SK-N-SH (cell line): ENCODE results near the gene ANGPTL1. TPM values are rescaled to one million over a fixed set of nuclear protein-coding genes. Genes with fewer than 3 reads are reported as not detected.

ENCODE experiments used
- CTCF ChIA-PET: fragments of 300-600, 350-600 bp; formaldehyde crosslinking; extraction: SDS; loops from one replicate; lab custom pipeline; 2021; lab: Yijun Ruan, JAX
- POLR2A ChIA-PET: fragments of 350-600 bp; sonication (Branson Sonifier 250); formaldehyde crosslinking; extraction: SDS; loops from one replicate; lab custom pipeline; 2020; ENCODE audit warnings: antibody characterized with exemption, inconsistent platforms; lab: Yijun Ruan, JAX
- DNase-seq: peaks from one replicate; pipeline ENCODE4 v3.0.0; 2012
- H2AFZ ChIP-seq: fragments of 200-600 bp; sonication (generic); 2 replicates; pipeline ENCODE4 v1.8.1; 2016; ENCODE audit warnings: antibody characterized with exemption, mild to moderate bottlenecking, low read depth
- H3F3A ChIP-seq: fragments of 200-600 bp; sonication (generic); replicated peaks from 2 replicates; pipeline ENCODE3; 2016; ENCODE audit warnings: antibody characterized with exemption, mild to moderate bottlenecking; ENCODE audit not compliant: insufficient read depth
- H3K27ac ChIP-seq, 2 experiments: fragments of 200-500 bp in 1 of 2; fragments of 200-600 bp in 1 of 2; sonication (Bioruptor generic) in 1 of 2; sonication (generic), shearing (Covaris generic) in 1 of 2; 2 replicates each; pipeline versions ENCODE4 v1.5.1 to v1.6.1; 2014 to 2016; ENCODE audit warnings: low read depth in 2 of 2, inconsistent platforms in 1 of 2, low read length in 1 of 2, mild to moderate bottlenecking in 1 of 2, mixed read lengths in 1 of 2
- H3K27me3 ChIP-seq: fragments of 200-600 bp; sonication (generic), shearing (Covaris generic); 2 replicates; pipeline ENCODE4 v1.6.1; 2016; ENCODE audit warnings: mixed run types; ENCODE audit not compliant: insufficient read depth
- H3K36me3 ChIP-seq, 2 experiments: fragments of 200-500 bp in 1 of 2; fragments of 200-600 bp in 1 of 2; sonication (Bioruptor generic) in 1 of 2; sonication (generic) in 1 of 2; replicated peaks in 1 of 2; 2 replicates each; pipeline versions ENCODE3 to v1.5.1; 2014 to 2016; ENCODE audit warnings: low read length in 1 of 2, mild to moderate bottlenecking in 1 of 2; ENCODE audit not compliant: insufficient read depth in 2 of 2, control insufficient read depth in 1 of 2
- H3K4me1 ChIP-seq, 2 experiments: fragments of 200-500 bp in 1 of 2; fragments of 200-600 bp in 1 of 2; sonication (Bioruptor generic) in 1 of 2; sonication (generic), shearing (Covaris generic) in 1 of 2; 2 replicates each; pipeline versions ENCODE4 v1.5.1 to v1.6.1; 2014 to 2016; ENCODE audit warnings: low read depth in 1 of 2, low read length in 1 of 2, mixed run types in 1 of 2; ENCODE audit not compliant: insufficient read depth in 2 of 2, control insufficient read depth in 1 of 2
- H3K4me2 ChIP-seq: fragments of 200-600 bp; sonication (generic), shearing (Covaris generic); 2 replicates; pipeline ENCODE4 v1.6.1; 2017; ENCODE audit warnings: mixed run types
- H3K4me3 ChIP-seq, 2 experiments: fragments of 200-500 bp in 1 of 2; fragments of 200-600 bp in 1 of 2; sonication (Bioruptor generic) in 1 of 2; sonication (generic), shearing (Covaris generic) in 1 of 2; 2 replicates each; pipeline versions ENCODE4 v1.5.1 to v1.8.1; 2014 to 2016; ENCODE audit warnings: low read depth in 2 of 2, inconsistent platforms in 1 of 2, low read length in 1 of 2, mild to moderate bottlenecking in 1 of 2, mixed read lengths in 1 of 2, moderate library complexity in 1 of 2
- H3K79me2 ChIP-seq: fragments of 200-600 bp; sonication (generic); 2 replicates; pipeline ENCODE4 v1.8.1; 2017; ENCODE audit warnings: mild to moderate bottlenecking; ENCODE audit not compliant: insufficient read depth
- H3K9ac ChIP-seq: fragments of 200-600 bp; sonication (generic); 2 replicates; pipeline ENCODE4 v1.6.1; 2017; ENCODE audit warnings: mixed run types
- H3K9me2 ChIP-seq: fragments of 200-600 bp; sonication (generic); 2 replicates; pipeline ENCODE4 v1.6.1; 2017; ENCODE audit warnings: mixed run types
- H3K9me3 ChIP-seq: fragments of 200-600 bp; sonication (generic); 2 replicates; pipeline ENCODE4 v1.6.1; 2017; ENCODE audit warnings: mixed run types, mild to moderate bottlenecking, moderate library complexity
- H4K20me1 ChIP-seq: fragments of 200-600 bp; sonication (generic); 2 replicates; pipeline ENCODE4 v1.6.1; 2017; ENCODE audit warnings: mild to moderate bottlenecking, mixed run types; ENCODE audit not compliant: insufficient read depth
- CHD2 ChIP-seq: fragments of 150-350 bp; IDR thresholded peaks from 2 replicates; pipeline ENCODE4 v1.6.1; 2018; ENCODE audit warnings: low read length; ENCODE audit not compliant: partially characterized antibody
- CTCF ChIP-seq: fragments of 200-600 bp; sonication (generic); IDR thresholded peaks from 2 replicates; pipeline ENCODE4 v1.6.1; 2017; ENCODE audit warnings: antibody characterized with exemption, mild to moderate bottlenecking, moderate library complexity
- EP300 ChIP-seq, 2 experiments: IDR thresholded peaks; 2 replicates each; pipeline versions ENCODE4 v1.4.0 to v1.6.1; 2012; ENCODE audit warnings: borderline replicate concordance in 1 of 2, low read depth in 1 of 2, low read length in 1 of 2
- EZH2phosphoT487 ChIP-seq: fragments of 200-600 bp; sonication (generic); IDR thresholded peaks from 2 replicates; pipeline ENCODE4 v1.6.1; 2017; ENCODE audit warnings: low read depth, mixed run types, mild to moderate bottlenecking, antibody characterized with exemption, moderate library complexity, borderline replicate concordance
- FOSL2 ChIP-seq: IDR thresholded peaks from 2 replicates; pipeline ENCODE4 v1.4.0; 2012; ENCODE audit warnings: low read depth, mild to moderate bottlenecking, moderate library complexity, borderline replicate concordance
- FOXM1 ChIP-seq: IDR thresholded peaks from 2 replicates; pipeline ENCODE4 v1.4.0; 2012; ENCODE audit warnings: low read depth, mild to moderate bottlenecking
- GATA2 ChIP-seq: sonication (generic); formaldehyde crosslinking; IDR thresholded peaks from 2 replicates; pipeline ENCODE4 v1.5.0; 2020; ENCODE audit warnings: mild to moderate bottlenecking, missing genetic modification reagents
- JUND ChIP-seq: IDR thresholded peaks from 2 replicates; pipeline ENCODE4 v1.4.0; 2012
- MEF2A ChIP-seq: IDR thresholded peaks from 2 replicates; pipeline ENCODE4 v1.4.0; 2012; ENCODE audit warnings: low read depth, borderline replicate concordance
- NFIC ChIP-seq: IDR thresholded peaks from 2 replicates; pipeline ENCODE4 v1.4.0; 2012; ENCODE audit warnings: borderline replicate concordance
- NRF1 ChIP-seq: IDR thresholded peaks from 2 replicates; pipeline ENCODE4 v1.6.1; 2012; ENCODE audit warnings: low read depth, mild to moderate bottlenecking, low read length
- POLR2AphosphoS5 ChIP-seq: IDR thresholded peaks from 2 replicates; pipeline ENCODE4 v1.6.1; 2012; ENCODE audit warnings: low read depth, low read length
- TAF1 ChIP-seq: IDR thresholded peaks from 2 replicates; pipeline ENCODE4 v1.6.1; 2012; ENCODE audit warnings: low read depth, mild to moderate bottlenecking, low read length, moderate library complexity, borderline replicate concordance
- TCF12 ChIP-seq: IDR thresholded peaks from 2 replicates; pipeline ENCODE4 v1.4.0; 2012
- TEAD4 ChIP-seq: IDR thresholded peaks from 2 replicates; pipeline ENCODE4 v1.4.0; 2012; ENCODE audit warnings: mild to moderate bottlenecking, borderline replicate concordance; ENCODE audit not compliant: insufficient read depth
- YY1 ChIP-seq: IDR thresholded peaks from 2 replicates; pipeline ENCODE4 v1.4.0; 2012; ENCODE audit warnings: low read depth, mild to moderate bottlenecking
- WGBS: methylation state at CpG from one replicate; pipeline ENCODE4 v1.1.6; 2017; ENCODE audit warnings: low lambda C conversion rate; 5-methylcytosine and 5-hydroxymethylcytosine counted together
- polyA plus RNA-seq, 3 experiments: library from polyadenylated mRNA; depleted of rRNA; stranded (reverse); fragments of >200 nt; gene quantifications; 2 replicates each; pipeline ENCODE4 v1.2.3, GENCODE V29; 2012
- TF ChIP-seq, protein P1 (sequence below): fragments of 150-350 bp; IDR thresholded peaks from 2 replicates; pipeline ENCODE4 v1.6.1; 2017; ENCODE audit warnings: antibody characterized with exemption, low read length, low read depth, borderline replicate concordance
- TF ChIP-seq, protein P2 (sequence below): IDR thresholded peaks from 2 replicates; pipeline ENCODE4 v1.6.1; 2012; ENCODE audit warnings: mild to moderate bottlenecking, low read depth, low read length, moderate library complexity
- TF ChIP-seq, protein P3 (sequence below): IDR thresholded peaks from 2 replicates; pipeline ENCODE4 v1.4.0; 2012; ENCODE audit warnings: low read depth, borderline replicate concordance

The ANGPTL1 gene
- polyA plus RNA-seq, 1 of the 3 experiments (the other 2 are of a cell fraction): not detected

- no peak overlapping the region for H3K27ac ChIP-seq
- H3K9ac ChIP-seq: no peak overlapping the region
- H3K4me1 ChIP-seq: no peaks in the 10 kb centered on the region; a peak in 1 of 4 replicates
- no peak overlapping the region for H3K4me3 ChIP-seq
- H3K27me3 ChIP-seq: no peaks in the 10 kb centered on the region
- WGBS: 90% methylated on average over 2 of the region's 2 CpGs
- POLR2A ChIA-PET: no interaction called here
- H4K20me1 ChIP-seq: no peaks in the 10 kb centered on the region
- TF ChIP-seq, protein P1, sequence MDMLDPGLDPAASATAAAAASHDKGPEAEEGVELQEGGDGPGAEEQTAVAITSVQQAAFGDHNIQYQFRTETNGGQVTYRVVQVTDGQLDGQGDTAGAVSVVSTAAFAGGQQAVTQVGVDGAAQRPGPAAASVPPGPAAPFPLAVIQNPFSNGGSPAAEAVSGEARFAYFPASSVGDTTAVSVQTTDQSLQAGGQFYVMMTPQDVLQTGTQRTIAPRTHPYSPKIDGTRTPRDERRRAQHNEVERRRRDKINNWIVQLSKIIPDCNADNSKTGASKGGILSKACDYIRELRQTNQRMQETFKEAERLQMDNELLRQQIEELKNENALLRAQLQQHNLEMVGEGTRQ: no peak
- no peak for TF ChIP-seq EP300 (IDR thresholded peaks at IDR 0.05; ENCODE audit: borderline replicate concordance in 1 of 2, low read depth in 1 of 2, low read length in 1 of 2)
- no peak for TF ChIP-seq JUND
- no peak for TF ChIP-seq CHD2
- TF ChIP-seq MEF2A: no peak
- no peak for TF ChIP-seq POLR2AphosphoS5
- TF ChIP-seq, protein P2, sequence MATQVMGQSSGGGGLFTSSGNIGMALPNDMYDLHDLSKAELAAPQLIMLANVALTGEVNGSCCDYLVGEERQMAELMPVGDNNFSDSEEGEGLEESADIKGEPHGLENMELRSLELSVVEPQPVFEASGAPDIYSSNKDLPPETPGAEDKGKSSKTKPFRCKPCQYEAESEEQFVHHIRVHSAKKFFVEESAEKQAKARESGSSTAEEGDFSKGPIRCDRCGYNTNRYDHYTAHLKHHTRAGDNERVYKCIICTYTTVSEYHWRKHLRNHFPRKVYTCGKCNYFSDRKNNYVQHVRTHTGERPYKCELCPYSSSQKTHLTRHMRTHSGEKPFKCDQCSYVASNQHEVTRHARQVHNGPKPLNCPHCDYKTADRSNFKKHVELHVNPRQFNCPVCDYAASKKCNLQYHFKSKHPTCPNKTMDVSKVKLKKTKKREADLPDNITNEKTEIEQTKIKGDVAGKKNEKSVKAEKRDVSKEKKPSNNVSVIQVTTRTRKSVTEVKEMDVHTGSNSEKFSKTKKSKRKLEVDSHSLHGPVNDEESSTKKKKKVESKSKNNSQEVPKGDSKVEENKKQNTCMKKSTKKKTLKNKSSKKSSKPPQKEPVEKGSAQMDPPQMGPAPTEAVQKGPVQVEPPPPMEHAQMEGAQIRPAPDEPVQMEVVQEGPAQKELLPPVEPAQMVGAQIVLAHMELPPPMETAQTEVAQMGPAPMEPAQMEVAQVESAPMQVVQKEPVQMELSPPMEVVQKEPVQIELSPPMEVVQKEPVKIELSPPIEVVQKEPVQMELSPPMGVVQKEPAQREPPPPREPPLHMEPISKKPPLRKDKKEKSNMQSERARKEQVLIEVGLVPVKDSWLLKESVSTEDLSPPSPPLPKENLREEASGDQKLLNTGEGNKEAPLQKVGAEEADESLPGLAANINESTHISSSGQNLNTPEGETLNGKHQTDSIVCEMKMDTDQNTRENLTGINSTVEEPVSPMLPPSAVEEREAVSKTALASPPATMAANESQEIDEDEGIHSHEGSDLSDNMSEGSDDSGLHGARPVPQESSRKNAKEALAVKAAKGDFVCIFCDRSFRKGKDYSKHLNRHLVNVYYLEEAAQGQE: no peak
- TF ChIP-seq NFIC: no peak
- no peak for TF ChIP-seq CTCF
- TF ChIP-seq YY1: no peak
- no peak for TF ChIP-seq TCF12
- TF ChIP-seq, all 33 proteins: peak for 0
- Histone ChIP-seq H3K9me3 (no peaks in the 10 kb centered on the region), H3F3A (no peaks in the 10 kb centered on the region), H3K9me2 (no peaks in the 10 kb centered on the region), H2AFZ (no peak overlapping the region), H3K36me3 (peaks cover 15 to 39% of the 10 kb centered on the region in 2 experiments), H3K4me2 (no peak overlapping the region), H3K79me2 (no peaks in the 10 kb centered on the region)
- no peak for DNase-seq
- CTCF ChIA-PET: no interaction called here
These were observed 28.5 kb upstream of the ANGPTL1 start for GRCh38 chr1:178899402-178899801.

DNA sequence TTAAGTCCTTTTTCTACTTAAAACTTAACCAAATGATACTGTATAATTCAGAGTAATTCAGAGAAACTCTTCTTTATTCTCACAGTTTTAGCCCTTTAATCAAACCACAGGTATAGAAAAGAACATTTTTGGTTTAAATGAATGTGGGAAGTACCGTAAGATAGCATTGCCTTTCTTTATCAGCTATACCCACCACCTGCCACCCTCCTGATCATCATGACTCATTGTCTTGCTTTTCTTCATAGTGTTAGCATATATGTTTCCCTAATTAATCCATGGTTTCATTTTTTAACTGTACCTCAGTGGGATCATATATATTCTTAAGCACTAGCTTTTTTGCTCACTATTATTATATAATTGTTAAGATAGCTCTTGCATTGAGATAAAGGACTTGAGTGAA lies 27.5 kb upstream of the ANGPTL1 start:
- H2AFZ ChIP-seq: no peak overlapping the region
- 100% methylated on average over 1 of the region's 1 CpG for WGBS
- H3K27me3 ChIP-seq: no peaks in the 10 kb centered on the region
- no peak overlapping the region for H3K4me3 ChIP-seq
- H3K4me2 ChIP-seq: no peak overlapping the region
- ChIA-PET POLR2A (no interaction called here), CTCF (interaction anchor here (0.6 kb wide), 1 partner anchor 105 kb away, joined by 3 read pairs; no protein-coding TSS in a partner anchor)
- no peak overlapping the region for H3K9ac ChIP-seq
- H3F3A ChIP-seq: no peaks in the 10 kb centered on the region
- H4K20me1 ChIP-seq: no peaks in the 10 kb centered on the region
- no peaks in the 10 kb centered on the region for H3K9me3 ChIP-seq
- no peak overlapping the region for H3K27ac ChIP-seq
- no peaks in the 10 kb centered on the region; a peak in 1 of 4 replicates for H3K4me1 ChIP-seq
- H3K9me2 ChIP-seq: no peaks in the 10 kb centered on the region
- no peak for DNase-seq
- no peaks in the 10 kb centered on the region for H3K79me2 ChIP-seq
- peaks cover 25 to 48% of the 10 kb centered on the region in 2 experiments for H3K36me3 ChIP-seq
- TF ChIP-seq FOXM1: no peak
- TF ChIP-seq, protein P1: no peak
- no peak for TF ChIP-seq FOSL2
- TF ChIP-seq, protein P3, sequence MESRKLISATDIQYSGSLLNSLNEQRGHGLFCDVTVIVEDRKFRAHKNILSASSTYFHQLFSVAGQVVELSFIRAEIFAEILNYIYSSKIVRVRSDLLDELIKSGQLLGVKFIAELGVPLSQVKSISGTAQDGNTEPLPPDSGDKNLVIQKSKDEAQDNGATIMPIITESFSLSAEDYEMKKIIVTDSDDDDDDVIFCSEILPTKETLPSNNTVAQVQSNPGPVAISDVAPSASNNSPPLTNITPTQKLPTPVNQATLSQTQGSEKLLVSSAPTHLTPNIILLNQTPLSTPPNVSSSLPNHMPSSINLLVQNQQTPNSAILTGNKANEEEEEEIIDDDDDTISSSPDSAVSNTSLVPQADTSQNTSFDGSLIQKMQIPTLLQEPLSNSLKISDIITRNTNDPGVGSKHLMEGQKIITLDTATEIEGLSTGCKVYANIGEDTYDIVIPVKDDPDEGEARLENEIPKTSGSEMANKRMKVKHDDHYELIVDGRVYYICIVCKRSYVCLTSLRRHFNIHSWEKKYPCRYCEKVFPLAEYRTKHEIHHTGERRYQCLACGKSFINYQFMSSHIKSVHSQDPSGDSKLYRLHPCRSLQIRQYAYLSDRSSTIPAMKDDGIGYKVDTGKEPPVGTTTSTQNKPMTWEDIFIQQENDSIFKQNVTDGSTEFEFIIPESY: no peak
- no peak for TF ChIP-seq TCF12
- TF ChIP-seq TAF1: no peak
- no peak for TF ChIP-seq GATA2 (CRISPR knock-in tag)
- no peak for TF ChIP-seq TEAD4
- TF ChIP-seq NRF1: no peak
- TF ChIP-seq EZH2phosphoT487: no peak
